H1 (cell line): ENCODE data around the gene PRAMEF8. TPM values are rescaled to one million over a fixed set of nuclear protein-coding genes. Genes with fewer than 3 reads are reported as not detected.
"Not testable (repeated sequence)": the region's sequence is repeated elsewhere in the genome, so short reads cannot be mapped to it uniquely, and the experiment has no call there.

Experiments used
- CTCF ChIA-PET: fragments of 300-600 bp; sonication (Branson Sonifier 250); formaldehyde crosslinking; loops from one replicate; lab custom pipeline; 2021; ENCODE audit not compliant: partially characterized antibody; lab: Charles Lee
- POLR2A ChIA-PET: fragments of 300-600 bp; sonication (Branson Sonifier 250); formaldehyde crosslinking; loops from one replicate; lab custom pipeline; 2021; ENCODE audit warnings: inconsistent platforms; ENCODE audit not compliant: partially characterized antibody; lab: Charles Lee
- DNase-seq, 2 experiments: peaks; one replicate each; pipeline versions ENCODE4 v3.0.0 to v3.0.0-alpha.2; 2010 to 2022; ENCODE audit warnings: low spot score in 2 of 2, low read depth in 1 of 2, mixed read lengths in 1 of 2
- FAIRE-seq: peaks from 2 replicates; lab custom pipeline; 2011; peaks lifted over from hg19 to GRCh38; lab: Jason Lieb, UNC
- H2AFZ ChIP-seq: 2 replicates; pipeline ENCODE4 v1.8.1; 2012; ENCODE audit warnings: low read length, inconsistent platforms
- H2AK5ac ChIP-seq: 2 replicates; pipeline ENCODE4 v1.6.1; 2013; ENCODE audit warnings: low read depth, low read length
- H2BK120ac ChIP-seq: replicated peaks from 2 replicates; pipeline ENCODE3; 2013; ENCODE audit warnings: low read depth, low read length, inconsistent platforms
- H2BK12ac ChIP-seq: 2 replicates; pipeline ENCODE4 v1.6.1; 2013; ENCODE audit warnings: low read depth, low read length
- H2BK15ac ChIP-seq: 2 replicates; pipeline ENCODE4 v1.6.1; 2013; ENCODE audit warnings: low read length
- H2BK20ac ChIP-seq: 2 replicates; pipeline ENCODE4 v1.6.1; 2013; ENCODE audit warnings: low read length
- H2BK5ac ChIP-seq: 2 replicates; pipeline ENCODE4 v1.6.1; 2013; ENCODE audit warnings: low read depth, low read length
- H3K14ac ChIP-seq: 2 replicates; pipeline ENCODE4 v1.6.1; 2013; ENCODE audit warnings: inconsistent platforms; ENCODE audit not compliant: insufficient read length
- H3K18ac ChIP-seq: 2 replicates; pipeline ENCODE4 v1.6.1; 2013; ENCODE audit warnings: low read length; ENCODE audit errors: extremely low read depth
- H3K23ac ChIP-seq: 2 replicates; pipeline ENCODE4 v1.6.1; 2013; ENCODE audit warnings: inconsistent platforms; ENCODE audit not compliant: insufficient read length
- H3K23me2 ChIP-seq: 2 replicates; pipeline ENCODE4 v1.6.1; 2013; ENCODE audit warnings: low read depth, low read length
- H3K27ac ChIP-seq: 2 replicates; pipeline ENCODE4 v1.6.1; 2011; ENCODE audit warnings: low read depth, low read length, inconsistent platforms
- H3K27me3 ChIP-seq, 4 experiments: replicated peaks in 1 of 4; 1 replicate in 1 of 4; 2 replicates in 3 of 4; pipeline versions ENCODE4 v1.6.1 to v1.8.1; 2011 to 2013; ENCODE audit warnings: low read length in 3 of 4, mild to moderate bottlenecking in 3 of 4, inconsistent platforms in 2 of 4, mixed read lengths in 2 of 4, moderate library complexity in 1 of 4; ENCODE audit not compliant: control insufficient read depth in 3 of 4, insufficient read depth in 3 of 4; ENCODE audit errors: extremely low read depth in 1 of 4
- H3K36me3 ChIP-seq, 4 experiments: 2 replicates each; pipeline versions ENCODE4 v1.6.1 to v1.8.1; 2011 to 2013; ENCODE audit warnings: mild to moderate bottlenecking in 4 of 4, low read length in 3 of 4, moderate library complexity in 2 of 4, control low read depth in 1 of 4, inconsistent platforms in 1 of 4; ENCODE audit not compliant: insufficient read depth in 4 of 4, control insufficient read depth in 2 of 4
- H3K4ac ChIP-seq: replicated peaks from 2 replicates; pipeline ENCODE3; 2013; ENCODE audit warnings: low read length, low read depth, mixed read lengths, inconsistent platforms; ENCODE audit not compliant: insufficient read length
- H3K4me1 ChIP-seq, 4 experiments: replicated peaks in 1 of 4; 1 replicate in 1 of 4; 2 replicates in 3 of 4; pipeline versions ENCODE4 v1.6.1 to v1.8.1; 2011 to 2013; ENCODE audit warnings: low read length in 3 of 4, inconsistent platforms in 2 of 4, mixed read lengths in 1 of 4; ENCODE audit not compliant: insufficient read depth in 4 of 4, control insufficient read depth in 3 of 4
- H3K4me2 ChIP-seq, 2 experiments: 2 replicates each; pipeline versions ENCODE4 v1.6.1 to v1.8.1; 2011 to 2013; ENCODE audit warnings: low read depth in 2 of 2, low read length in 2 of 2, control low read depth in 1 of 2, inconsistent platforms in 1 of 2, mild to moderate bottlenecking in 1 of 2; ENCODE audit not compliant: insufficient read depth in 1 of 2
- H3K4me3 ChIP-seq, 4 experiments: fragments of 200-600, 300-600 bp in 1 of 4; sonication (generic), shearing (Covaris generic), sonication (Bioruptor Twin) in 1 of 4; 2 replicates each; pipeline versions ENCODE4 v1.5.1 to v1.8.1; 2011 to 2016; ENCODE audit warnings: low read length in 4 of 4, low read depth in 3 of 4, control low read depth in 2 of 4, inconsistent platforms in 2 of 4, mild to moderate bottlenecking in 2 of 4, mixed read lengths in 1 of 4, moderate library complexity in 1 of 4; ENCODE audit not compliant: insufficient read depth in 2 of 4; ENCODE audit errors: extremely low read depth in 1 of 4
- H3K56ac ChIP-seq: replicated peaks from 2 replicates; pipeline ENCODE3; 2013; ENCODE audit warnings: low read depth, mild to moderate bottlenecking, mixed read lengths, low read length, inconsistent platforms; ENCODE audit not compliant: insufficient read length
- H3K79me1 ChIP-seq: 2 replicates; pipeline ENCODE4 v1.6.1; 2013; ENCODE audit warnings: low read depth, low read length, control low read depth
- H3K79me2 ChIP-seq, 2 experiments: 2 replicates each; pipeline versions ENCODE4 v1.6.1 to v1.8.1; 2012 to 2013; ENCODE audit warnings: low read length in 2 of 2, mild to moderate bottlenecking in 2 of 2, inconsistent platforms in 1 of 2; ENCODE audit not compliant: insufficient read depth in 2 of 2, control insufficient read depth in 1 of 2
- H3K9ac ChIP-seq, 4 experiments: replicated peaks in 1 of 4; 1 replicate in 1 of 4; 2 replicates in 3 of 4; pipeline versions ENCODE4 v1.6.1 to v1.8.1; 2011 to 2013; ENCODE audit warnings: low read depth in 3 of 4, low read length in 3 of 4, control low read depth in 2 of 4, mild to moderate bottlenecking in 2 of 4, moderate library complexity in 2 of 4, inconsistent platforms in 1 of 4; ENCODE audit errors: extremely low read depth in 1 of 4
- H3K9me3 ChIP-seq, 2 experiments: 2 replicates each; pipeline versions ENCODE4 v1.6.1 to v1.8.1; 2012 to 2013; ENCODE audit warnings: mild to moderate bottlenecking in 2 of 2, moderate library complexity in 2 of 2, control low read depth in 1 of 2, inconsistent platforms in 1 of 2, low read depth in 1 of 2, low read length in 1 of 2, mixed read lengths in 1 of 2; ENCODE audit not compliant: insufficient read depth in 2 of 2
- H4K20me1 ChIP-seq, 2 experiments: replicated peaks in 1 of 2; 2 replicates each; pipeline versions ENCODE3 to v1.8.1; 2011 to 2013; ENCODE audit warnings: inconsistent platforms in 2 of 2, low read length in 2 of 2, mild to moderate bottlenecking in 1 of 2; ENCODE audit not compliant: insufficient read depth in 2 of 2, control insufficient read depth in 1 of 2
- H4K5ac ChIP-seq: 2 replicates; pipeline ENCODE4 v1.6.1; 2013; ENCODE audit warnings: low read length, low read depth, mixed read lengths, inconsistent platforms; ENCODE audit not compliant: insufficient read length
- H4K8ac ChIP-seq: 2 replicates; pipeline ENCODE4 v1.8.0; 2013; ENCODE audit warnings: mild to moderate bottlenecking, moderate library complexity, low read length, inconsistent platforms; ENCODE audit not compliant: insufficient read depth; ENCODE audit errors: extremely low read depth
- H4K91ac ChIP-seq: replicated peaks from 2 replicates; pipeline ENCODE3; 2013; ENCODE audit warnings: low read length, mixed read lengths, inconsistent platforms; ENCODE audit not compliant: insufficient read length
- WGBS, 2 experiments: shearing (Covaris generic) in 1 of 2; methylation state at CpG; one replicate each; pipeline versions ENCODE4 v1.1.6 to v1.1.7; 2013 to 2015; ENCODE audit warnings: low lambda C conversion rate in 2 of 2, mixed read lengths in 2 of 2, inconsistent platforms in 1 of 2, low coverage in 1 of 2, missing lambda C conversion rate in 1 of 2; ENCODE audit not compliant: insufficient replicate concordance in 2 of 2, insufficient coverage in 1 of 2, insufficient read length in 1 of 2; ENCODE audit errors: extremely low coverage in 1 of 2, missing lambda C conversion rate in 1 of 2; 5-methylcytosine and 5-hydroxymethylcytosine counted together
- polyA plus RNA-seq, 7 experiments: library from polyadenylated mRNA; depleted of rRNA in 3 of 7; stranded (reverse) in 5 of 7; unstranded in 2 of 7; fragments of >200 nt in 5 of 7; fragments of 200-250 nt in 2 of 7; gene quantifications; 1 replicate in 5 of 7; 2 replicates in 1 of 7; 4 replicates in 1 of 7; pipeline versions ENCODE4 v1.2.1 to v1.2.3, GENCODE V29; 2011 to 2013; ENCODE audit warnings: missing spikeins in 2 of 7, mixed read lengths in 2 of 7
- total RNA-seq: library from RNA; stranded (reverse); fragmentation: NEBNext Ultra II Directional; extraction: Animal tissue kit (Norgen Biotek cat#: 25700); gene quantifications from 2 replicates; pipeline ENCODE4 v1.2.1, GENCODE V29; 2021

The PRAMEF8 gene
- total and polyA plus RNA-seq, 2 of the 8 experiments (the other 6 are each of a cell fraction or from before 2014, with no cell fraction given): not detected

GRCh38 chr1:13247122-13247521, 37.8 kb downstream of the PRAMEF8 start:
- H3K9me3 ChIP-seq: peaks cover 41 to 42% of the 10 kb centered on the region in 2 experiments
- H3K4ac ChIP-seq, H3K27ac ChIP-seq, H4K91ac ChIP-seq, H2BK12ac ChIP-seq, H3K36me3 ChIP-seq, CTCF ChIA-PET, H3K56ac ChIP-seq, H3K18ac ChIP-seq, H2AFZ ChIP-seq, H3K79me1 ChIP-seq, H2AK5ac ChIP-seq, H2BK120ac ChIP-seq, H4K5ac ChIP-seq, H3K79me2 ChIP-seq, H2BK20ac ChIP-seq, H3K4me1 ChIP-seq, H3K4me2 ChIP-seq, H2BK5ac ChIP-seq, H2BK15ac ChIP-seq, H3K4me3 ChIP-seq, POLR2A ChIA-PET, FAIRE-seq, H3K23ac ChIP-seq, DNase-seq, H3K14ac ChIP-seq, H4K8ac ChIP-seq, H3K27me3 ChIP-seq, H3K23me2 ChIP-seq, H4K20me1 ChIP-seq, H3K9ac ChIP-seq: not testable (repeated sequence)
- 64% methylated on average over 6 of the region's 7 CpGs; no CpG with 5 or more reads in 1 of the 2 experiments for WGBS, 2 experiments

GRCh38 chr1:13246554-13246871, 38.4 kb downstream of the PRAMEF8 start:
- H3K9ac ChIP-seq, H2AK5ac ChIP-seq, H3K18ac ChIP-seq, H3K23me2 ChIP-seq, H2AFZ ChIP-seq, H2BK5ac ChIP-seq, CTCF ChIA-PET, H3K23ac ChIP-seq, H3K79me1 ChIP-seq, H3K79me2 ChIP-seq, H3K27ac ChIP-seq, H3K27me3 ChIP-seq, FAIRE-seq, H3K14ac ChIP-seq, H2BK120ac ChIP-seq, DNase-seq, H2BK20ac ChIP-seq, H2BK12ac ChIP-seq, POLR2A ChIA-PET, H4K91ac ChIP-seq, H4K5ac ChIP-seq, H3K4me2 ChIP-seq, H2BK15ac ChIP-seq, H3K36me3 ChIP-seq, H3K4ac ChIP-seq, H4K20me1 ChIP-seq, H3K4me1 ChIP-seq, H3K56ac ChIP-seq, H3K4me3 ChIP-seq, H4K8ac ChIP-seq: not testable (repeated sequence)
- 70% methylated on average over 2 of the region's 2 CpGs; no CpG with 5 or more reads in 1 of the 2 experiments for WGBS, 2 experiments
- peaks cover 46 to 47% of the 10 kb centered on the region in 2 experiments for H3K9me3 ChIP-seq
